Heart left ventricle (tissue), 16 donors: Measurements from ENCODE around the gene CDCA5. TPM values are rescaled to one million over a fixed set of nuclear protein-coding genes. Genes with fewer than 3 reads are reported as not detected.

ENCODE experiments used
- ATAC-seq, 4 donors: fragments of 200-7000 bp; cut with Tn5 transposase; one replicate each; pipeline ENCODE4 v1.9.1; 2020 to 2022; ENCODE audit warnings: moderate library complexity in 4 of 4, mild to moderate bottlenecking in 3 of 4, moderate number of reproducible peaks in 1 of 4
- DNase-seq, 5 donors: peaks; one replicate each; pipeline ENCODE4 v3.0.0-alpha.2; 2020
- H3K27ac ChIP-seq, 12 donors: fragments of 200-600 bp; sonication (generic) in 4 of 12; one replicate each; pipeline versions ENCODE4 v1.5.0 to v1.8.0; 2016 to 2022; ENCODE audit warnings: mild to moderate bottlenecking in 2 of 12
- H3K27me3 ChIP-seq, 9 donors: fragments of 200-600 bp; sonication (generic) in 2 of 9; one replicate each; pipeline versions ENCODE4 v1.5.1 to v1.8.0; 2016 to 2022; ENCODE audit warnings: mild to moderate bottlenecking in 3 of 9
- H3K36me3 ChIP-seq, 9 donors: fragments of 200-600 bp; sonication (generic) in 2 of 9; one replicate each; pipeline versions ENCODE4 v1.5.0 to v1.8.0; 2018 to 2022; ENCODE audit warnings: mild to moderate bottlenecking in 2 of 9
- H3K4me1 ChIP-seq, 12 donors: fragments of 200-600 bp; sonication (generic) in 4 of 12; one replicate each; pipeline versions ENCODE4 v1.5.0 to v1.8.0; 2016 to 2022; ENCODE audit warnings: mild to moderate bottlenecking in 3 of 12
- H3K4me3 ChIP-seq, 12 donors: fragments of 200-600 bp; sonication (generic) in 4 of 12; one replicate each; pipeline versions ENCODE4 v1.5.0 to v1.8.0; 2017 to 2022; ENCODE audit warnings: mild to moderate bottlenecking in 9 of 12, moderate library complexity in 4 of 12
- H3K9me3 ChIP-seq, 12 donors: fragments of 200-600 bp; sonication (generic) in 4 of 12; one replicate each; pipeline versions ENCODE4 v1.5.0 to v1.8.0; 2016 to 2022; ENCODE audit warnings: mild to moderate bottlenecking in 1 of 12
- POLR2A ChIP-seq, 2 donors: fragments of 450-650 bp; IDR thresholded peaks; one replicate each; pipeline ENCODE4 v1.6.1; 2017; ENCODE audit warnings: antibody characterized with exemption in 2 of 2, mild to moderate bottlenecking in 2 of 2, moderate library complexity in 2 of 2
- WGBS, 4 donors: extraction: QIAGEN DNeasy Blood & Tissue Kit in 2 of 4; methylation state at CpG; one replicate each; pipeline versions ENCODE4 v1.1.5 to v1.1.7; 2013 to 2018; 5-methylcytosine and 5-hydroxymethylcytosine counted together
- intact Hi-C, 10 donors: fragments of 100-400 bp; cut with DNase I; formaldehyde crosslinking; loops; one replicate each; pipeline versions ENCODE4 v1.11.1 to v1.14.2; 2022
- polyA plus RNA-seq, 2 donors: library from polyadenylated mRNA; stranded (reverse); fragments of 200-250 nt; gene quantifications; one replicate each; pipeline ENCODE4 v1.2.3, GENCODE V29; 2013
- total RNA-seq, 9 donors: library from RNA; depleted of rRNA in 2 of 9; stranded (reverse); fragments of >200 nt in 2 of 9; fragmentation: NEBNext Ultra II Directional in 3 of 9; extraction: Animal tissue kit (Norgen Biotek cat#: 25700) in 3 of 9; gene quantifications; one replicate each; pipeline versions ENCODE4 v1.1.0 to v1.2.4, GENCODE V29; 2016 to 2023
- TF ChIP-seq, protein P1 (sequence below), 12 donors: fragments of 200-600 bp; sonication (generic) in 4 of 12; IDR thresholded peaks; one replicate each; pipeline versions ENCODE4 v1.5.0 to v1.8.0; 2018 to 2022; ENCODE audit warnings: antibody characterized with exemption in 12 of 12, mild to moderate bottlenecking in 5 of 12
- donor health status: ischemic (EF 13 %, LVEDD 7.1; RV severe dilation, severe dysfunction).
- donor health status: healthy with polysubstance abuse.
- donor health status: DM: no; HTN: yes; CAD: no.
- donor health status: DM: no; HTN: no; CAD: no.
- donor health status: ischemic (EF 25% LVEDD 6.9; RV normal size, moderate dysfunction).
- donor health status: ischemic (EF 25% LVEDD 5.7; RV mildly dilated, moderate dysfunction).
- donor health status: healthy.
- donor health status: DM: yes; HTN: yes; CAD: no.
- donor health status: ischemic (EF 35%, LVEDD 5.7; RV mildly dilated, moderate dysfunction).
- donor health status: nonischemic (EF 11% LVEDD 7.7; RV severe dilation, severe dysfunction).
- donor health status: DM: yes; HTN: yes; CAD: no.
- donor health status: PGD.
- donor health status: ischemic (EF 29% LVEDD 5.4; RV normal size, mild dysfunction).
- donor health status: nonischemic (EF 23%, LVEDD 6.1; RV moderate dilation, normal function).

CDCA5 gene
- total and polyA plus RNA-seq, 11 donors = 0.38 to 11.6 (median 0.81) TPM

GRCh38 chr11:65108469-65109123, 24.8 kb upstream of the CDCA5 start:
- WGBS, 4 donors = 93 to 96% (median 94%) methylated on average over 16 to 38 of the region's 38 CpGs
- intact Hi-C loops = loop anchor here in 1 of 10 donors (10.0 kb wide), 1 partner anchor 194 kb away; the partner anchor contains the start of gene ATG2A
- Histone ChIP-seq H3K4me3 (no peak overlapping the region), H3K4me1 (peaks cover 0 to 56% (median 37%) of the 10 kb centered on the region in 12 donors), H3K9me3 (no peaks in the 10 kb centered on the region), H3K27ac (no peak overlapping the region), H3K27me3 (peaks cover 0 to 5% (median 0%) of the 10 kb centered on the region in 9 donors), H3K36me3 (peaks cover 0 to 40% (median 28%) of the 10 kb centered on the region in 9 donors)
- ATAC-seq (no peak), DNase-seq (no peak)
- TF ChIP-seq POLR2A (IDR thresholded peaks at IDR 0.05) = no peak
- TF ChIP-seq, protein P1, sequence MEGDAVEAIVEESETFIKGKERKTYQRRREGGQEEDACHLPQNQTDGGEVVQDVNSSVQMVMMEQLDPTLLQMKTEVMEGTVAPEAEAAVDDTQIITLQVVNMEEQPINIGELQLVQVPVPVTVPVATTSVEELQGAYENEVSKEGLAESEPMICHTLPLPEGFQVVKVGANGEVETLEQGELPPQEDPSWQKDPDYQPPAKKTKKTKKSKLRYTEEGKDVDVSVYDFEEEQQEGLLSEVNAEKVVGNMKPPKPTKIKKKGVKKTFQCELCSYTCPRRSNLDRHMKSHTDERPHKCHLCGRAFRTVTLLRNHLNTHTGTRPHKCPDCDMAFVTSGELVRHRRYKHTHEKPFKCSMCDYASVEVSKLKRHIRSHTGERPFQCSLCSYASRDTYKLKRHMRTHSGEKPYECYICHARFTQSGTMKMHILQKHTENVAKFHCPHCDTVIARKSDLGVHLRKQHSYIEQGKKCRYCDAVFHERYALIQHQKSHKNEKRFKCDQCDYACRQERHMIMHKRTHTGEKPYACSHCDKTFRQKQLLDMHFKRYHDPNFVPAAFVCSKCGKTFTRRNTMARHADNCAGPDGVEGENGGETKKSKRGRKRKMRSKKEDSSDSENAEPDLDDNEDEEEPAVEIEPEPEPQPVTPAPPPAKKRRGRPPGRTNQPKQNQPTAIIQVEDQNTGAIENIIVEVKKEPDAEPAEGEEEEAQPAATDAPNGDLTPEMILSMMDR (IDR thresholded peaks at IDR 0.05) = no peak

DNA sequence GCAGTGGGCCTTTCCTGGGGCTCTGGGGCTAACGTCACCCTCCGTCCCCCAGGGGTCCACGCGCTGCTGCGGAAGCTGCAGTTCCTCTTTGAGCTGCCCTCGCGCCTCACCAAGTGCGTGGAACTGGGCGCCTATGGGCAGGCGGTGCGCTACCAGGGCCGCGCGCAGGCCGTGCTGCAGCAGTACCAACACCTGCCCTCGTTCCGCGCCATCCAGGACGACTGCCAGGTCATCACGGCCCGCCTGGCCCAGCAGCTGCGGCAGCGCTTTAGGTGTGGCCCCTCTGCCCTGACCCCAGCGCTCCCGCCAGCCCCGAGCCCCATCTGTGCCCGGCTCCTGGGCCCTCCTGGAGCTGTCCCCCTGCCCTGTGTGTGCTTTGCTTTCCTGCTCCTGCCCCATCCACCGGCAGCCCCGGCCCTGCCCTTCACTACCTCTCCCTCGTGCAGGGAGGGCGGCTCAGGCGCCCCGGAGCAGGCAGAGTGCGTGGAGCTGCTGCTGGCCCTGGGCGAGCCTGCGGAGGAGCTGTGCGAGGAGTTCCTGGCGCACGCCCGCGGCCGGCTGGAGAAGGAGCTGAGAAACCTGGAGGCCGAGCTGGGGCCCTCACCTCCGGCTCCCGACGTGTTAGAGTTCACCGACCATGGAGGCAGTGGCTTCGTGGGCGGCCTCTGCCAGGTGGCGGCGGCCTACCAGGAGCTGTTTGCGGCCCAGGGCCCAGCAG, 24.1 kb upstream of the CDCA5 start:
- ATAC-seq (no peak), DNase-seq (peak in 1 of 5 donors; percentile 15)
- peaks cover 0 to 41% (median 28%) of the 10 kb centered on the region in 9 donors for H3K36me3 ChIP-seq
- H3K27ac ChIP-seq = no peak overlapping the region
- H3K27me3 ChIP-seq = no peaks in the 10 kb centered on the region
- no peaks in the 10 kb centered on the region for H3K9me3 ChIP-seq
- intact Hi-C loops = loop anchor here in 1 of 10 donors (10.0 kb wide), 1 partner anchor 193 kb away; the partner anchor contains the start of gene ATG2A
- WGBS, 4 donors = 95 to 97% (median 96%) methylated on average over 39 to 52 of the region's 52 CpGs
- no peak for TF ChIP-seq POLR2A (IDR thresholded peaks at IDR 0.05)
- TF ChIP-seq, protein P1 (IDR thresholded peaks at IDR 0.05) = no peak
- H3K4me3 ChIP-seq = no peak overlapping the region
- H3K4me1 ChIP-seq = peaks cover 0 to 56% (median 37%) of the 10 kb centered on the region in 12 donors

DNA sequence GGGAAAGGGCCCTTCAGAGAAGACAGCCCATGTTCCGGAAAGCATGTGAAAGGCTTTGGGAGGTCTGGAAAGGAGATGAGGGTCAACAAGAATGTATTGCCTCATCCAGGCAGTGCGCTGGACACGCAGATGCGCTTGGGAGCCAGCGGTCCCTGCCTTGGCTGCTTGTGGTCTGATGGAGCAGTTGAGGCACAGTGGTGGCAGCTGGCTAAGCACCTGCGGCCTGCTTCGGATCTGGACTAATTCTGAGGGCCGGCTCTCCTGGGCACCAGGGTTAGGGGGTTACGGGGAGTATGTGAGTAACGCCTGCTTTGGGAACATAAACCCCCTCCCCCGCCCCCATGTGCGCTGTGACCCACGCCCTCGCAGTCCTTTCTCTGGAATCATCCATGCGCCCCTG, 23.2 kb upstream of the CDCA5 start:
- peaks cover 0 to 56% (median 39%) of the 10 kb centered on the region in 12 donors for H3K4me1 ChIP-seq
- no peak for ATAC-seq
- TF ChIP-seq, protein P1 (IDR thresholded peaks at IDR 0.05) = no peak
- TF ChIP-seq POLR2A (IDR thresholded peaks at IDR 0.05) = no peak
- H3K27ac ChIP-seq = no peak overlapping the region
- WGBS, 4 donors = 95 to 97% (median 96%) methylated on average over 11 to 15 of the region's 15 CpGs
- peak in 1 of 5 donors; percentile 14 for DNase-seq
- peaks cover 0 to 47% (median 28%) of the 10 kb centered on the region in 9 donors for H3K36me3 ChIP-seq
- H3K9me3 ChIP-seq = no peaks in the 10 kb centered on the region
- intact Hi-C loops = loop anchor here in 1 of 10 donors (10.0 kb wide), 1 partner anchor 192 kb away; the partner anchor contains the start of gene ATG2A
- H3K4me3 ChIP-seq = no peak overlapping the region
- H3K27me3 ChIP-seq = no peaks in the 10 kb centered on the region

- peak in 1 of 5 donors; percentile 12 for DNase-seq
- ATAC-seq = peak in 2 of 4 donors; percentile 58 to 60
- Histone ChIP-seq H3K27me3 (no peaks in the 10 kb centered on the region), H3K4me1 (peaks cover 0 to 50% (median 32%) of the 10 kb centered on the region in 12 donors), H3K4me3 (no peak overlapping the region), H3K9me3 (no peaks in the 10 kb centered on the region), H3K27ac (peak overlapping the region; percentile 21 to 87 (median 76)), H3K36me3 (peaks cover 0 to 43% (median 26%) of the 10 kb centered on the region in 9 donors)
- TF ChIP-seq, protein P1 (IDR thresholded peaks at IDR 0.05) = no peak
- TF ChIP-seq POLR2A (IDR thresholded peaks at IDR 0.05) = no peak
- intact Hi-C loops = loop anchor here in 1 of 10 donors (10.0 kb wide), 1 partner anchor 190 kb away; the partner anchor contains the start of gene ATG2A
- 46 to 65% (median 52%) methylated on average over 4 of the region's 4 CpGs for WGBS, 4 donors
Measured at GRCh38 chr11:65104628-65105027, 20.8 kb upstream of the CDCA5 start.
